H1 (cell line): ENCODE results near the gene TTLL5. TPM values are rescaled to one million over a fixed set of nuclear protein-coding genes. Genes with fewer than 3 reads are reported as not detected.

Experiments used
- CTCF ChIA-PET: fragments of 300-600 bp; sonication (Branson Sonifier 250); formaldehyde crosslinking; loops from one replicate; lab custom pipeline; 2021; ENCODE audit not compliant: partially characterized antibody; lab: Charles Lee
- POLR2A ChIA-PET: fragments of 300-600 bp; sonication (Branson Sonifier 250); formaldehyde crosslinking; loops from one replicate; lab custom pipeline; 2021; ENCODE audit warnings: inconsistent platforms; ENCODE audit not compliant: partially characterized antibody; lab: Charles Lee
- DNase-seq, 2 experiments: peaks; one replicate each; pipeline versions ENCODE4 v3.0.0 to v3.0.0-alpha.2; 2010 to 2022; ENCODE audit warnings: low spot score in 2 of 2, low read depth in 1 of 2, mixed read lengths in 1 of 2
- FAIRE-seq: peaks from 2 replicates; lab custom pipeline; 2011; peaks lifted over from hg19 to GRCh38; lab: Jason Lieb, UNC
- H2AFZ ChIP-seq: 2 replicates; pipeline ENCODE4 v1.8.1; 2012; ENCODE audit warnings: low read length, inconsistent platforms
- H2AK5ac ChIP-seq: 2 replicates; pipeline ENCODE4 v1.6.1; 2013; ENCODE audit warnings: low read depth, low read length
- H2BK120ac ChIP-seq: replicated peaks from 2 replicates; pipeline ENCODE3; 2013; ENCODE audit warnings: low read depth, low read length, inconsistent platforms
- H2BK12ac ChIP-seq: 2 replicates; pipeline ENCODE4 v1.6.1; 2013; ENCODE audit warnings: low read depth, low read length
- H2BK15ac ChIP-seq: 2 replicates; pipeline ENCODE4 v1.6.1; 2013; ENCODE audit warnings: low read length
- H2BK20ac ChIP-seq: 2 replicates; pipeline ENCODE4 v1.6.1; 2013; ENCODE audit warnings: low read length
- H2BK5ac ChIP-seq: 2 replicates; pipeline ENCODE4 v1.6.1; 2013; ENCODE audit warnings: low read depth, low read length
- H3K14ac ChIP-seq: 2 replicates; pipeline ENCODE4 v1.6.1; 2013; ENCODE audit warnings: inconsistent platforms; ENCODE audit not compliant: insufficient read length
- H3K18ac ChIP-seq: 2 replicates; pipeline ENCODE4 v1.6.1; 2013; ENCODE audit warnings: low read length; ENCODE audit errors: extremely low read depth
- H3K23ac ChIP-seq: 2 replicates; pipeline ENCODE4 v1.6.1; 2013; ENCODE audit warnings: inconsistent platforms; ENCODE audit not compliant: insufficient read length
- H3K23me2 ChIP-seq: 2 replicates; pipeline ENCODE4 v1.6.1; 2013; ENCODE audit warnings: low read depth, low read length
- H3K27ac ChIP-seq: 2 replicates; pipeline ENCODE4 v1.6.1; 2011; ENCODE audit warnings: low read depth, low read length, inconsistent platforms
- H3K27me3 ChIP-seq, 4 experiments: replicated peaks in 1 of 4; 1 replicate in 1 of 4; 2 replicates in 3 of 4; pipeline versions ENCODE4 v1.6.1 to v1.8.1; 2011 to 2013; ENCODE audit warnings: low read length in 3 of 4, mild to moderate bottlenecking in 3 of 4, inconsistent platforms in 2 of 4, mixed read lengths in 2 of 4, moderate library complexity in 1 of 4; ENCODE audit not compliant: control insufficient read depth in 3 of 4, insufficient read depth in 3 of 4; ENCODE audit errors: extremely low read depth in 1 of 4
- H3K36me3 ChIP-seq, 4 experiments: 2 replicates each; pipeline versions ENCODE4 v1.6.1 to v1.8.1; 2011 to 2013; ENCODE audit warnings: mild to moderate bottlenecking in 4 of 4, low read length in 3 of 4, moderate library complexity in 2 of 4, control low read depth in 1 of 4, inconsistent platforms in 1 of 4; ENCODE audit not compliant: insufficient read depth in 4 of 4, control insufficient read depth in 2 of 4
- H3K4ac ChIP-seq: replicated peaks from 2 replicates; pipeline ENCODE3; 2013; ENCODE audit warnings: low read length, low read depth, mixed read lengths, inconsistent platforms; ENCODE audit not compliant: insufficient read length
- H3K4me1 ChIP-seq, 4 experiments: replicated peaks in 1 of 4; 1 replicate in 1 of 4; 2 replicates in 3 of 4; pipeline versions ENCODE4 v1.6.1 to v1.8.1; 2011 to 2013; ENCODE audit warnings: low read length in 3 of 4, inconsistent platforms in 2 of 4, mixed read lengths in 1 of 4; ENCODE audit not compliant: insufficient read depth in 4 of 4, control insufficient read depth in 3 of 4
- H3K4me2 ChIP-seq, 2 experiments: 2 replicates each; pipeline versions ENCODE4 v1.6.1 to v1.8.1; 2011 to 2013; ENCODE audit warnings: low read depth in 2 of 2, low read length in 2 of 2, control low read depth in 1 of 2, inconsistent platforms in 1 of 2, mild to moderate bottlenecking in 1 of 2; ENCODE audit not compliant: insufficient read depth in 1 of 2
- H3K4me3 ChIP-seq, 4 experiments: fragments of 200-600, 300-600 bp in 1 of 4; sonication (generic), shearing (Covaris generic), sonication (Bioruptor Twin) in 1 of 4; 2 replicates each; pipeline versions ENCODE4 v1.5.1 to v1.8.1; 2011 to 2016; ENCODE audit warnings: low read length in 4 of 4, low read depth in 3 of 4, control low read depth in 2 of 4, inconsistent platforms in 2 of 4, mild to moderate bottlenecking in 2 of 4, mixed read lengths in 1 of 4, moderate library complexity in 1 of 4; ENCODE audit not compliant: insufficient read depth in 2 of 4; ENCODE audit errors: extremely low read depth in 1 of 4
- H3K56ac ChIP-seq: replicated peaks from 2 replicates; pipeline ENCODE3; 2013; ENCODE audit warnings: low read depth, mild to moderate bottlenecking, mixed read lengths, low read length, inconsistent platforms; ENCODE audit not compliant: insufficient read length
- H3K79me1 ChIP-seq: 2 replicates; pipeline ENCODE4 v1.6.1; 2013; ENCODE audit warnings: low read depth, low read length, control low read depth
- H3K79me2 ChIP-seq, 2 experiments: 2 replicates each; pipeline versions ENCODE4 v1.6.1 to v1.8.1; 2012 to 2013; ENCODE audit warnings: low read length in 2 of 2, mild to moderate bottlenecking in 2 of 2, inconsistent platforms in 1 of 2; ENCODE audit not compliant: insufficient read depth in 2 of 2, control insufficient read depth in 1 of 2
- H3K9ac ChIP-seq, 4 experiments: replicated peaks in 1 of 4; 1 replicate in 1 of 4; 2 replicates in 3 of 4; pipeline versions ENCODE4 v1.6.1 to v1.8.1; 2011 to 2013; ENCODE audit warnings: low read depth in 3 of 4, low read length in 3 of 4, control low read depth in 2 of 4, mild to moderate bottlenecking in 2 of 4, moderate library complexity in 2 of 4, inconsistent platforms in 1 of 4; ENCODE audit errors: extremely low read depth in 1 of 4
- H3K9me3 ChIP-seq, 2 experiments: 2 replicates each; pipeline versions ENCODE4 v1.6.1 to v1.8.1; 2012 to 2013; ENCODE audit warnings: mild to moderate bottlenecking in 2 of 2, moderate library complexity in 2 of 2, control low read depth in 1 of 2, inconsistent platforms in 1 of 2, low read depth in 1 of 2, low read length in 1 of 2, mixed read lengths in 1 of 2; ENCODE audit not compliant: insufficient read depth in 2 of 2
- H4K20me1 ChIP-seq, 2 experiments: replicated peaks in 1 of 2; 2 replicates each; pipeline versions ENCODE3 to v1.8.1; 2011 to 2013; ENCODE audit warnings: inconsistent platforms in 2 of 2, low read length in 2 of 2, mild to moderate bottlenecking in 1 of 2; ENCODE audit not compliant: insufficient read depth in 2 of 2, control insufficient read depth in 1 of 2
- H4K5ac ChIP-seq: 2 replicates; pipeline ENCODE4 v1.6.1; 2013; ENCODE audit warnings: low read length, low read depth, mixed read lengths, inconsistent platforms; ENCODE audit not compliant: insufficient read length
- H4K8ac ChIP-seq: 2 replicates; pipeline ENCODE4 v1.8.0; 2013; ENCODE audit warnings: mild to moderate bottlenecking, moderate library complexity, low read length, inconsistent platforms; ENCODE audit not compliant: insufficient read depth; ENCODE audit errors: extremely low read depth
- H4K91ac ChIP-seq: replicated peaks from 2 replicates; pipeline ENCODE3; 2013; ENCODE audit warnings: low read length, mixed read lengths, inconsistent platforms; ENCODE audit not compliant: insufficient read length
- CBX8 ChIP-seq: fragments of 300-800, 300-1000 bp; sonication (generic); IDR thresholded peaks from 2 replicates; pipeline ENCODE4 v1.7.1; 2016; ENCODE audit warnings: low read depth, low read length, borderline replicate concordance
- CTCF ChIP-seq, 3 experiments: IDR thresholded peaks; 1 replicate in 2 of 3; 2 replicates in 1 of 3; pipeline versions ENCODE4 v1.5.1 to v1.6.1; 2011; ENCODE audit warnings: low read length in 3 of 3, mild to moderate bottlenecking in 3 of 3, inconsistent platforms in 2 of 3, low read depth in 1 of 3, moderate library complexity in 1 of 3; ENCODE audit not compliant: insufficient read depth in 1 of 3; ENCODE audit errors: control extremely low read depth in 1 of 3
- EP300 ChIP-seq, 2 experiments: IDR thresholded peaks; 1 replicate in 1 of 2; 2 replicates in 1 of 2; pipeline ENCODE4 v1.6.1; 2011 to 2012; ENCODE audit warnings: low read depth in 2 of 2, low read length in 2 of 2, mild to moderate bottlenecking in 2 of 2, borderline replicate concordance in 1 of 2, inconsistent platforms in 1 of 2, moderate library complexity in 1 of 2
- EZH2 ChIP-seq: fragments of 200-600 bp; sonication (generic); IDR thresholded peaks from 2 replicates; pipeline ENCODE4 v1.7.1; 2012; ENCODE audit warnings: low read depth, mild to moderate bottlenecking, moderate library complexity, low read length, inconsistent platforms; ENCODE audit not compliant: severe bottlenecking
- HDAC2 ChIP-seq, 2 experiments: fragments of 300-600 bp in 1 of 2; sonication (generic) in 1 of 2; IDR thresholded peaks; 2 replicates each; pipeline ENCODE4 v1.6.1; 2011 to 2012; ENCODE audit warnings: low read depth in 2 of 2, low read length in 2 of 2, mild to moderate bottlenecking in 2 of 2, moderate library complexity in 2 of 2, borderline replicate concordance in 1 of 2, inconsistent platforms in 1 of 2
- RAD21 ChIP-seq, 2 experiments: IDR thresholded peaks in 1 of 2; conservative IDR thresholded peaks in 1 of 2; 2 replicates each; pipeline ENCODE4 v1.6.1; 2011; ENCODE audit warnings: low read depth in 2 of 2, low read length in 2 of 2, improper control_type of control experiment in 1 of 2, inconsistent platforms in 1 of 2, mild to moderate bottlenecking in 1 of 2, moderate library complexity in 1 of 2
- WGBS, 2 experiments: shearing (Covaris generic) in 1 of 2; methylation state at CpG; one replicate each; pipeline versions ENCODE4 v1.1.6 to v1.1.7; 2013 to 2015; ENCODE audit warnings: low lambda C conversion rate in 2 of 2, mixed read lengths in 2 of 2, inconsistent platforms in 1 of 2, low coverage in 1 of 2, missing lambda C conversion rate in 1 of 2; ENCODE audit not compliant: insufficient replicate concordance in 2 of 2, insufficient coverage in 1 of 2, insufficient read length in 1 of 2; ENCODE audit errors: extremely low coverage in 1 of 2, missing lambda C conversion rate in 1 of 2; 5-methylcytosine and 5-hydroxymethylcytosine counted together
- polyA plus RNA-seq, 7 experiments: library from polyadenylated mRNA; depleted of rRNA in 3 of 7; stranded (reverse) in 5 of 7; unstranded in 2 of 7; fragments of >200 nt in 5 of 7; fragments of 200-250 nt in 2 of 7; gene quantifications; 1 replicate in 5 of 7; 2 replicates in 1 of 7; 4 replicates in 1 of 7; pipeline versions ENCODE4 v1.2.1 to v1.2.3, GENCODE V29; 2011 to 2013; ENCODE audit warnings: missing spikeins in 2 of 7, mixed read lengths in 2 of 7
- total RNA-seq: library from RNA; stranded (reverse); fragmentation: NEBNext Ultra II Directional; extraction: Animal tissue kit (Norgen Biotek cat#: 25700); gene quantifications from 2 replicates; pipeline ENCODE4 v1.2.1, GENCODE V29; 2021

Gene TTLL5
- total and polyA plus RNA-seq, 2 of the 8 experiments (the other 6 are each of a cell fraction or from before 2014, with no cell fraction given): 16.1 to 45.9 TPM

- no peaks in the 10 kb centered on the region for H3K23me2 ChIP-seq
- no peak overlapping the region for H3K56ac ChIP-seq
- H3K36me3 ChIP-seq: no peaks in the 10 kb centered on the region; a peak in 1 of 8 replicates
- H3K4me2 ChIP-seq: no peak overlapping the region
- no peaks in the 10 kb centered on the region for H3K27me3 ChIP-seq
- no peak overlapping the region for H3K14ac ChIP-seq
- no peak for FAIRE-seq
- no peak overlapping the region for H2BK20ac ChIP-seq
- H3K23ac ChIP-seq: no peak overlapping the region
- H3K9ac ChIP-seq: no peak overlapping the region
- H2AFZ ChIP-seq: no peak overlapping the region
- H3K27ac ChIP-seq: no peak overlapping the region
- no peak overlapping the region for H2BK12ac ChIP-seq
- H3K4me3 ChIP-seq: no peak overlapping the region
- no peak overlapping the region for H4K8ac ChIP-seq
- CTCF ChIA-PET: interaction anchor here (0.9 to 2.5 kb wide), 2 partner anchors 18 to 20 kb away, joined by 4 to 5 read pairs; no protein-coding TSS in a partner anchor
- no peak overlapping the region for H2AK5ac ChIP-seq
- no peaks in the 10 kb centered on the region for H3K79me2 ChIP-seq
- no peak overlapping the region for H4K91ac ChIP-seq
- H3K79me1 ChIP-seq: no peaks in the 10 kb centered on the region
- H2BK15ac ChIP-seq: no peak overlapping the region
- H3K4me1 ChIP-seq: peaks cover 0 to 5% (median 0%) of the 10 kb centered on the region in 4 experiments; a peak in 1 of 7 replicates
- TF ChIP-seq HDAC2 (IDR thresholded peaks at IDR 0.05; ENCODE audit: borderline replicate concordance in 1 of 2, low read depth in 2 of 2, low read length in 2 of 2): no peak
- no peak for TF ChIP-seq EZH2
- peak in 1 of 2 experiments; percentile 14; a peak in 1 of 4 replicates for TF ChIP-seq RAD21 (IDR thresholded peaks at IDR 0.05 in 1 of 2, conservative IDR thresholded peaks at IDR 0.05 in 1 of 2; ENCODE audit: low read depth in 2 of 2, low read length in 2 of 2)
- no peak for TF ChIP-seq EP300 (IDR thresholded peaks at IDR 0.05; ENCODE audit: borderline replicate concordance in 1 of 2, low read depth in 2 of 2, low read length in 2 of 2)
- TF ChIP-seq CBX8: no peak
- TF ChIP-seq CTCF (IDR thresholded peaks at IDR 0.05; ENCODE audit: control extremely low read depth in 1 of 3, insufficient read depth in 1 of 3, low read depth in 1 of 3, low read length in 3 of 3): peak in 1 of 3 experiments; percentile 6; a peak in 1 of 4 replicates
- TF ChIP-seq, all 59 proteins: peak for 2
- Histone ChIP-seq H2BK120ac (no peak overlapping the region), H3K4ac (no peak overlapping the region), H4K5ac (no peak overlapping the region), H3K18ac (no peak overlapping the region), H2BK5ac (no peak overlapping the region), H3K9me3 (no peaks in the 10 kb centered on the region), H4K20me1 (peaks cover 0 to 2% of the 10 kb centered on the region in 2 experiments)
- 82% methylated on average over 6 of the region's 6 CpGs; no CpG with 5 or more reads in 1 of the 2 experiments for WGBS, 2 experiments
- DNase-seq: no peak
- POLR2A ChIA-PET: no interaction called here
Measured at GRCh38 chr14:75851574-75851866, 190.5 kb downstream of the TTLL5 start.
